ENCODE measurements around the gene GPSM1.

GPSM1 gene

DNA sequence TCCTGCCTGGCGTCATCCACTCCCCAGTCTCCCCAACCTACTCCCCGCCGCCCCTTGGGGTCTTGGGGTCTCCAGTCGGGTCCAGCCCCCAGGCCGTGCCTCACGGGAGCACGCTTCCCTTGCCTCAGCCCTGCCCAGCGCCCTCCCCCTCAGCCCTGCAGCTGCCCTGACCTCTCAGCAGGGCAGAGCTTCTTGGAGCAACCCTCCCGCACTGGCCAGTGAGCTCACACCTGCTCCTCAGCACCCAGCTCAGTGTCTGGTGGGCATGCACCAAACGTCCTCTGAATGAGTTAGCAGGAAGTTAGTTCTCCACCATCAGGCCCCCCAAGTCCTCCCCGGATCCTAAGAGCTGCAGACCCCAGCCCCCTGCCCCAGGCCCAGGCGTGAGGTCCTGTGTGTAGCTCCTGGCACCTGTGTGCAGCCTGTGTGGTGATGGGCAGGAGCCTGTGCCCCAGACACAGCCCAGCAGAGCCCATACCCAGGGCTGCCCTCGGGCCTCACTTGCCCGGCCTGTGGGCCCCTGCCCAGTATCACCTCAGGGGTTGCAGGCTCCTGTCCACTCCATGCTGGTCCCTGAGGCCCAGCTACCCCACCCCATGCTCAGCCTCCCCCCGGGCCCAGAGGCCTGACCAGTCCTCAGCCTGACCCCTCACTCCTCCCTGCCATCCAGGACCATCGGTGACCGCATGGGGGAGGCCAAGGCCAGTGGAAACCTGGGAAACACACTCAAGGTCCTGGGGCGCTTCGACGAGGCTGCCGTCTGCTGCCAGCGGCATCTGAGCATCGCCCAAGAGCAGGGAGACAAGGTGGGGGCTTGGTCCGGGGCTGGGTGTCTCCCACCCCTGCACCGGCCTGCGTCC is 8.2 kb downstream of the GPSM1 start:
- DNase-seq = no peak

DNA sequence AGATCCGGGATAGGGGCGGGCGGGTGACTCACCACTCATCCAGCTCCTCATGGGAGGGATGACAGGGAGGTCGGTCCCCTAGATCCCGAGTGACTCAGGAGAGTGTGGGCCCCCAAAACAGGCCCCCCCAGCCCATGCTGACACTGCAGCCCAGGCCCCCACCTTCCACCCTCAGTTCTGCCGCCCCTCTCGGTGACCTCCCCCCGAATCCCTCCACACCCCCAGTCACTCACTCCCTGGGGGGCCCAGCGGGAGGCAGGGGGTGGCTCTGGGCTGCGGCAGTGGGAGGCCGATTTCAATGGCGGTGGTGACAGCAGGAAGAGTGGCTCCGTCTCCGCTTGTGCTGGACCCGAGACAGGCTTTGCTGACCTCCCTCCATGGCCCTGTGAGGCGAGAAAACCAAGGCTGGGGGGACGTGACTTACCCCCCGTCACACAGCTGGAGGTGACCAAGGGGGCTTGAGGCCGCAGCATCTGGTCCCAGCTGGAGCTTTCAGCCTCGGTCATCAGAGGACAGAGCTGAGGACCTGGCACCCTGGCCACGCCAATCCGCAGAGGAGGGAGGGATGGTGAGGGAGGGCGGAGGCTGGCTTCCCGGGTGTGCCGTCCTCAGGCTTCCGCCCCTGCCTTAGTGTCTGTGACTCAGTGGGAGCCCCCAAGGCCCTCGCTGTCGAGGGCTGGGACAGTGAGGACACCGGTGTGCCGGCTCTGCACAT is 9.0 kb downstream of the GPSM1 start:
- DNase-seq = no peak

DNA sequence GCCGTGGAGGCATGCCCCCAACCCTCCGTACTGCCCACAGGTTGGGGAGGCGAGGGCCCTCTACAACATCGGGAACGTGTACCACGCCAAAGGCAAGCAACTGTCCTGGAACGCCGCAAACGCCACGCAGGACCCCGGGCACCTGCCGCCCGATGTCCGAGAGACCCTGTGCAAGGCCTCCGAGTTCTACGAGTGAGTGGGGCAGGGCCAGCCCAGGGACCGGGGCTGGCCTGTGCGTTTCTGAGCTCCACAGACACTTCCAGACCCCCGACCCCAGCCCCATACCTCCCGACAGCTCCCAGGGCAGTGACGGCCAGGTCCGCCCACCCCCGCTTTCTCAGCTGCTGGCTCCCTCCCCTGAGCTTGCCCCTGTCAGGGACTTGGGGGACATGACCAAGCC is 9.5 kb downstream of the GPSM1 start:
- DNase-seq = no peak

DNA sequence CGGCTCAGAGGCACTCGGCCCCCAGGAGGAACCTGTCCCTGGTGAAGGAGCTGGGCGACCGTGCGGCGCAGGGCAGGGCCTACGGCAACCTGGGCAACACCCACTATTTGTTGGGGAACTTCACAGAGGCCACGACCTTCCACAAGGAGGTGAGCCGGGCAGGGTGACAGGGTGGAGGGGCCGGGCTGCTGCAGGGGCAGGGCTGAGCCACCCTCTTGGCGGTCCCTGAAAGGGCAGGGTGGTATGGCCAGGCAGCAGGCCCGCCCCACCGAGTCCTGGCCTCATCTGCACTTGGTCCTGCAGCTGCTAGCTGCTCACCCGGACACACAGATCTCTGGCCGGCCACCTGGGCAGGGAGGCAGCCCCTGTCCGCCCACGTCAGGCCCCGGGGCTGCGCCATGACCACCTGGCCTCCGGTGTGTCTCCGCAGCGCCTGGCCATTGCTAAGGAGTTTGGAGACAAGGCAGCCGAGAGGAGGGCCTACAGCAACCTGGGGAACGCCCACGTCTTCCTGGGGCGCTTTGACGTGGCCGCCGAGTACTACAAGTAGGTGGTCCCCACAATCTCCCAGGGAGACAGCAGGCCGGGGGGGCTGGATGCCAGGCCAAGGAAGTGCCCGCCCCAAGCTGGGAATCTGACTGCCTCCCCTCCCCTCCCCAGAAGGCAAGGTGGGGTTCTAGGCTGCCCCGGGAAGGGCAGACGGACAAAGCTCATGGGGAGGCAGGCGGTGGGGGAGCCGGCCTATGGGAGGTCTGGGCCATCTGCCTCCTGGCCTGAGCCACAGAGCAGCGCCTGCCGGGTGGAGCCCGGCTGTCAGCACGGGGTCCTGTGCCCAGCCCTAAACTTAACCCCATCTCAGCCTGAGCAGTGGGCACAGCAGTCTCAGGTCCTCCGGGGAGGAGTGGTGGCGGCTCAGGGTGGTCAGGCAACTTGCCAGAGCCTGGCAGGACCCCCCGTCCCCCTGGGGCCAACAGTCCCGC is 10.4 kb downstream of the GPSM1 start:
- no peak for DNase-seq

DNA sequence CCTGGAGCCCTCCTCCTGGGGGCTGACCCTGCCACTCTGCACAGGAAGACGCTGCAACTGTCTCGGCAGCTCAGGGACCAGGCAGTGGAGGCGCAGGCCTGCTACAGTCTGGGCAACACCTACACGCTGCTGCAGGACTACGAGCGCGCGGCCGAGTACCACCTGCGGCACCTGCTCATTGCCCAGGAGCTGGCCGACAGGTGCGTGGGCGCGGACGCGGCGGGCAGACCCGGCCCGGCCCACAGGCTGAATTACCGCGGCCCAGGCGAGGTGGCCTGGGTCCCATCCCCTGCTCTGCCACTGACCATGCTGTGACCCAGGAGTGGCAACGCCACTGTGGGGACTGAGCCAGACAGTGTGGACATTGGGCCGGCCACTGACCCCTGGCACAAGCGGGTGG is 11.2 kb downstream of the GPSM1 start:
- no peak for DNase-seq

DNA sequence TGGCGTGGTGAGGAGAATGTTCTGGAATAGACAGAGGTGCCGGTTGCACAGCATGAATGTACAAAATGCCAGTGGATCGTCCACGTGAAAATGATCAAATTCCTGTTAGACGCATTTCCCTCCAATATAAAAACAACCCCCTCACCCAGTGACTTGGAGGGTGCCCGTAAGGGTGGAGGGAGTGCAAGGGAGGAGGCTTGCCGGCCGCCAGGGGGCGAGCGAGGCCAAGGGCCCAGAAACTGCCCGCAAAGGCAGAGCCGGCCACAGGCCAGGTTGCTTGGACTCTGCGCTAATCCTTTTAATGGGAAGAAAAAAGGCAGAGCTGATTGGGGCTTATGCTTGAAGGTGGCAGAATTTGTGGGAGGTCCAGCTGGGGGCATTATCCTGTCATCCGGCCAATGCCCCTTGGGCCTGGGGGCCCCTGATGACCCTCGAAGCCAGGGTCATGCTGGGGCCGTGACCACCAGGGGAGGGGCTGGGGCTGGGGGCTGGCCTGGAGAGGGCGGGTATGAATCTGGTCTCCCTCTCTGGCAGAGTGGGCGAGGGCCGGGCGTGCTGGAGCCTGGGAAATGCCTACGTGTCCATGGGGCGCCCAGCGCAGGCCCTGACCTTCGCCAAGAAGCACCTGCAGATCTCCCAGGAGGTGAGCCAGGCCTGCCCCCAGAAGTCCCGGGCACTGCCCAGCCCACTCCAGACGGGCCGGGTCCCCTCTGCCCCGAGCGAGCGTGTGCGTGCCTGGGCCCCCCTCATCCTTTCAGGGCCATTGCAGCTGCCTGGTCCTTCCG is 12.0 kb downstream of the GPSM1 start:
- no peak for DNase-seq

DNA sequence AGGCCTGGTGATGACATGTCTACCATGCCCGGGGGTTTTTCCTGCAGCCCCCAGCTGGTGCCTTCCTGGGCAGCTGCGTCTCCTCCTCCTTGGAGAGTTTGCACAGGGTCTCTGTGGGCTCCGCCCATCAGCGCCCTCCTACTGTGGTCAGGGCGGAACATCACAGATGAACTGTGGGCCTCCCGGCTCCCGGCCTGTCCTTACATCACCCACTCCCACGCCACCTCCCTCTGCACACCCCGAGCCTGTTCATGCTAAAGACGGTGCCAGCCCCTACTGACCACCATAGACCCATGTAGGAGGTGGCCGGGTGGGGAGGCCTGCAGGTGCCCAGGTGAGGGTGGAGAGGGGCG is 12.6 kb downstream of the GPSM1 start:
- DNase-seq = no peak

DNA sequence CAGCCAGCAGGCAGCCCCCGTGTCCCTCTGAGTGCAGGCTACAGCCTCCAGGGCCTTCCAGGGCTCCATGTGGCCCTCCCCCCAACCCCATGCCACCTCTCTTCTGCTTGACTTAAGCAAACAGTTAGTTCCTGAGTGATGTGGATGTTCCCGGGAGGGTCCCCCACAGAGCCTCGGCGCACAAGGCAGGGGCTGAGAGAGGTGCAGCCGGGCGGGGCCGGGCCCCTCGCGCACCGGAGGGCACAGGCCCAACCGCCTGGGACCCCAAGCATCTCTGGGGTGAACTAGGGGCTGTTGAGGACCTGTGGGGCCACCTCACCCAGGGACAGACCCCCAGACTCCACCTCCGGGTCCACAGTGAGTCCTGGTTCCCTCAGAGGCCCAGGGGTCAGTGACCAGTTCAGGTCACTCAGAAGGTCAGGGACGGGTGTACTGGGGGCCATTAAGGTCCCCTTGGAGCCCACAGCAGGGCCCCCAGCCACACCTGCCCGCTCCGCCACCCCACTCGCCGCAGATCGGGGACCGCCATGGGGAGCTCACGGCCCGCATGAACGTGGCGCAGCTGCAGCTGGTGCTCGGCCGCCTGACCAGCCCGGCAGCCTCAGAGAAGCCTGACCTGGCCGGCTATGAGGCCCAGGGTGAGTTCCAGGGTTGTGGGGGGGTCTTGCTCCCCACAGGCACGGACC is 13.2 kb downstream of the GPSM1 start:
- DNase-seq = no peak

DNA sequence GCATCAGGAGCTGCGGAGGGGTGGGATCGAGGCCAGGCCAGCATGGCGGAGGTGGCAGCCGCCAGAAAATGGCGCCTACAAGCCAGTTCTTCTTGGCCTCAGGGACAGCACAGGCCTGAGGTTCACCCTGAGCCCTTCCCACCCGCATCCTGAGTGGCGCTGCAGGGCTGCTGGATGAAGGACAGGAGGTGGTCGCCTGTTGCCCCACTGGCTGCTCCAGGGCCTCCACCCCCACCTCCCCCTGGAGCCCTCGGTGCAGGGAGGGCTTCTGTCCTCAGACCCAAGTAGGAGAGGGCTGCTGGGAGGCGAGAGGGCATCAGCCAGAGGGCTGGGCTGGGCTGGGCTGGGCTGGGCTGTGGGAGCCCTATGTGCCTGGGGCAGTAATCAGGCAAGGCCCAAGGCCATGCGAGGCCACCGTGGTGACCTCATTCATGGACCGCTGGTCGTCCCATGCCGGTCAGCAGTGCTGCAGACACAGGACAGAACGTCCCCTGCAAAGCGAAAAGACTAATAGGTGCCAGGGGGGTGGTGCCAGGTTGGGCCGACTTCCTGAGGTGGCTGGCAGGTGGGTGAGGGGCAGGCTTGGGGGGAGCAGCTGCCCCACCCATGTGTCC is 13.8 kb downstream of the GPSM1 start:
- no peak for DNase-seq

DNA sequence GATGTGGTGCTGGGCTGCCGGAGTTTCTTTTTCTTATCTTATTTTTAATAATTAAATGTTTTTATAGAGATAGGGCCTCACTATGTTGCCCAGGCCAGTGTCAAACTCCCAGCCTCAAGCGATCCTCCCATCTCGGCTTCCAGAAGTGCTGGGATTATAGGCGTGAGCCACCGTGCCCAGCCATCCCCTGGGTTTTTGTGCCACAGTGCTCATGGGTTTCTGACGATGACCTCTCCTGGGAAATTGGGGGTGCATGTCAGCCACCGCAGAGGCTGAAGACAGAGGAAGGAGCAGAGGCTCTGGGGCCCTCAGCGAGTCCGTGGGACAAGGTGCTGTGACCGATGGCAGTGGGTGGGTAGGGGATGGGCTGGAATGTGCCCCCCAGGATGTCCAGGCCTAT is 14.4 kb downstream of the GPSM1 start:
- no peak for DNase-seq

DNA sequence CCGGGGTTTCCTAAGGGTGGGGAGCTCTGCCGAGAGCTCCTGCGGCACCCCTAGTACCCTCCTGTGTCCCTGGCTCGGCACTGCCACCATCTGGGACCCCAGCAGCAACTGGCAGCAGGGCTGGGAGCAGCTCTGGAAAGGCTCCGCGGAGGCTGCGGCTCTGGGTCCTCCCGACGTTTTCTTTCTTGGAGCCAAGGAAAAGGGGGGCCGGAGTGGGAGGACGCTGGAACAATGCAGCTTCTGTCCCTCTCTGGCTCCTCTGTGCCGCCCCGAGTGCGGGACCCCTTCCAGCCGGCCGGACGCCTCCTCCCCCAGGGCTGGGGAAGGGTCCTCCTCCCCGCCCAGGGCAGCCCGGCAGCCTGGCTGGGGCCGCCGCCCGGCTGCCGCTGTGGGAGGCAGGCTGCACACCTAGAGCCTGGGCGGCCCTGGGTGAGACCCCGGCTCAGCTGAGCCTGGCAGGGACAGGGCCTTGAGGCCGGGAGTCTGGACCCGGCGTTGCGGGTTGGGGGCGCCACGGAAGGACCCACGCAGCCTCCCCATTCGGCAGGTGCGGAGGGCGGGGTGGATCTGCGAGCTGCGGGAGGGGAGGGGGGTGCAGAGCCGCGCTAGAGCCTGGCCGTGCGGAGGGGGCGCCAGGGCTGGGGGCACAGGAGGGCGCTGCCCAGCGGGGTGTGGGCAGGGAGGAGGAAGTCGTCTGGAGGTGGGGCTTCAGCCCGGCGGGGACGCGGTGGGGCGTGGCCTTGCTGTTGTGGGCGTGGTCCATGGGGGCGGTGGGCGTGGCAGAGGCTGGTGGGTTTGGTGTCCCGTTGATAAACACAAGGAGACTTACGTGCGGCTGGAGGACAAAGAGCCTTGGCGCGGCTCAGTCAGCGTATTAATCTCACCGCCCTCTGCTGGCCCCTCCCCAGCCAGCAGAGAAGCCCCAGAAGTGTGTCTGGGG is 15.1 kb downstream of the GPSM1 start:
- DNase-seq = no peak

DNA sequence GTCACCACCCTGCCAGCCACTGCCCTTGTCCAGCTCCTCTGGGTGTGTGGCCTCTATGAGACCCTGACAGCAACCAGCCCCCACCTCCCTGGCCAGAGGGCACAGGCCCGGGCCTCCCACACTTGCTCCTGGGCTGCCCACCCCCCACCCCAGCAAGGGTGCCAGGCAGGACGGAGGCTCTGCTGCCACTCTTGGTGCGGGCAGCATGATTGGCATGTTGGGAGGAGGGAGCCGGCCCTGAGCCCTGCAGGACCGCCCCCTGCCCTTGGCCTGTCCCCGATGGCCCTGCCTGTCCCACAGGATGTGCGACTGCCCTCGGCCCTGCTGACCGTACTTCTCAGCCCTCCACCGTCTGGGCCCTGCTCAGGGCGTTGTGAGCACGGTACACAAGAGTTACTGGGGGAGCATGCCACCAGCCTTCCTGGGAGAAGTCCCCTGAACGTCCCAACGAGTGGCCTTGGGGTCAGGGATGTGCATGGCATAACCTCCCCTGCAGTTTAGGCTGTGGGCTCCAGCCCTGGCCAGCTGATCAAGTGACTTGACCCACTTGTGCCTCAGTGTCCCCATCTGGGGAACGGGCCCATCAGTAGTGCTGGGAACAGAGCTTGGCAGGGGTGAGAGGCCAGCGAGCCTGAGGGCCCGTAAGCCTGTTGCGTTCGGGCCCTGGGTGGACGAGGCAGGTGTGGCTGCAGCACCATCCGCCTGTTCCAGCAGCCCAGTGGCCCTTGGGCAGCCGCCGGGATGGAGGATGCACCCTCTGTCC is 16.0 kb downstream of the GPSM1 start:
- DNase-seq = no peak

DNA sequence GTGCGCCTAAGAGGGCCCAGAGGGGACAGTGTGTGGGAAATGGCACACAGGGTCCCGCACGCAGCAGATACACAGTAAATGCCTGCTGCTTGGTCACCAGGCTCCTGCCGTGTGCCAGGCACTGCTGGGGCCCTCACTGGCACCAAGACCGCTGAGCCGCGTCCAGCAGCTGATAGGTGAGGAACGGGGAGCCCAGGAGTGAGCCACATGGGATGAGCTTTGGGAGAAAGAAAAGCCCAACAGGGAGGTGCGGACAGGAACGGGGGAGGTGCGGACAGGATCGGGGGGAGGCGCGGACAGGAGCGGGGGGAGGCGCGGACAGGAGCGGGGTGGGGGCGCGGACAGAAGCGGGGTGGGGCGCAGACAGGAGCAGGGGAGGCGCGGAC is 16.5 kb downstream of the GPSM1 start:
- no peak for DNase-seq

DNA sequence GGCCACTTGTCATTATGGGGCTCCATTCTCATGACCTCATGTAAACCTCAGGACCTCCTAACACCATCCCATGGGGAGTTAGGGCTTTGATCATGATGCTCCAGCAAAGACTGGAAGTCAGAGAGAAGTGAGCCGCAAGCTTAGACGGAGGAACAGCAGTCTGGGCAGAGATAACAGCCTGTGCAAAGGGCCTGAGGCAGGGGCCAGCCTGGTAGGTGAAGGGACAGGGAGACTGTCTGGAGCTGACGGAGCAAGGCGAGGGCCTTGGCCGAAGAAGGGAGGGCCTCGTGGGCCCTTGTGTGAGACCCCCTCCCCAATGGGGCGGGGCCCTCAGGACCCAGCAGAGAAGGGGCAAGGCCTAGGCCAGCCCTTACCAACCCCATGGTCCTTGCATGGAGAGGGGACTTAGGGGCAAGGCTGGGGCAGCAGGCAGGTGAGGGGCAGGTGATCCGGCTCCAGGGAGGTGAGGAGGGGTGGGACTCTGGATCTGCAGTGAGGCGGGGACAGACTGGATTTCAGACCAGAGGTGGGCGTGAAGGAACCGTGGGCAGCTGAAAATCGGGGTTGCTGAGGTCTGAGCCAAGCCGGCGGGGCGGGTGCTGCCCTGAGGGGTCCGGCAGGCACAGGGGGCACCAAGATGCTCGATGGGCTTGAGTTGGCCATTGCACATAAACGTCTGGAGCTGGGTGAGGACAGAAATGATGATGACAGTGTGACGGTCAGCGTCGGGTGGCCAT is 17.4 kb downstream of the GPSM1 start:
- DNase-seq = no peak

DNA sequence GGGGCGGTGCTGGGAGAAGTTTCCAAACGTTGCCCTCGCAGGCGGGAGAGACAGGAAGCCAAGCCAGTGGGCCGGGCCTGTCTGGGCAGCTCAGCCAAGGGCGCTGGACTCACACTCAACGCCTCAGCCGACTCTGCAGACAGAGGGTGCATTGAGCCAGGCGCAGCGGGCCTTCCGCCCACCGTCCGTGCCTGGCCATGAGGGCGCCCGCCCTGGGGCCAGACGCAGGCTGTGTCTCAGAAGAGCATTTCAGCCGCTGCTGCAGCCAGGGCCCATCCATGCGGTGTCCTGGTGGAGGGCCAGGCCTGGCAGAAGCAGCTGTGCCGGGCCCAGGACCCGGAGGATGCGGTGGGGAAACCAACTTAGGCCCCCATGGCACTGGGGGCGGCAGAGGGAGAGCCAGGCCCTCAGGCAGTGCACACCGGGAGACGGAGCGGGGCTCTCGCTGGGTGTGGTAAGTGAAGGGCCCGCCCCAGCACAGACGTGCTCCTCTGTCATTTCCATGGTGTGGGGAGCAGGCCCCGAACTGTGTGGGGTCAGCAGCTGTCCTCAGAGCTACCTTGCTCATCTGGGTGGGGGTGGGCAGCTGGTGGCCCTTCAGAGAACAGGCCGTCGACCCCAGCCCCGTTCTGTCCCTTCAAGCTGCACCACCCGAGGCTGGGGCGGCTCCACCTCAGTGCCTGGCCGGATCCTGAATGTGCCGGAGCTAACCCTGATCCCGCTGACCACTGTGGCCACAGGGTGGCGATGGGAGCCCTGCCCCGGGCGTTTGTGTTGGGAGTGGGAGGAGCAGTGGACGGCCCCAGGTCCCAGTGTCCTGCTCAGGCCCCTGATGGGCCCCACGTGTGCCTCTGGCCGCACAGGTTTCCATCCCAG is 18.2 kb downstream of the GPSM1 start:
- DNase-seq = no peak

DNA sequence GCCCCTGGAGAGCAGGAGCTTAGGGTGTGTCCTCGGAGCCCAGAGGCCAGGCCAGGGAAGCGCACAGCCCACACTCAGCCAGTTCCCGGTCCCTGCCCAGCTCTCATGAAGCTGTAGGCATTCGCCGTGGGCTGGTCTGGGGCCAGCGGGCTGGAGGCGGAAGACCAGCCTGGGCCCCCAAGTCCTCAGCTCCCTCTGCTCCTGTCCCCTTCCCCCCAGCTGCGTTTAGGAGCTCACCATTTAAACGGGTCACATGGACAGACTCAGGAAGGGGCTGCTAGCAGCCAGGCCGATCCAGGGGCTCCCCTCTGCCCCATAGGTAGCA is 18.8 kb downstream of the GPSM1 start:
- no peak for DNase-seq

DNA sequence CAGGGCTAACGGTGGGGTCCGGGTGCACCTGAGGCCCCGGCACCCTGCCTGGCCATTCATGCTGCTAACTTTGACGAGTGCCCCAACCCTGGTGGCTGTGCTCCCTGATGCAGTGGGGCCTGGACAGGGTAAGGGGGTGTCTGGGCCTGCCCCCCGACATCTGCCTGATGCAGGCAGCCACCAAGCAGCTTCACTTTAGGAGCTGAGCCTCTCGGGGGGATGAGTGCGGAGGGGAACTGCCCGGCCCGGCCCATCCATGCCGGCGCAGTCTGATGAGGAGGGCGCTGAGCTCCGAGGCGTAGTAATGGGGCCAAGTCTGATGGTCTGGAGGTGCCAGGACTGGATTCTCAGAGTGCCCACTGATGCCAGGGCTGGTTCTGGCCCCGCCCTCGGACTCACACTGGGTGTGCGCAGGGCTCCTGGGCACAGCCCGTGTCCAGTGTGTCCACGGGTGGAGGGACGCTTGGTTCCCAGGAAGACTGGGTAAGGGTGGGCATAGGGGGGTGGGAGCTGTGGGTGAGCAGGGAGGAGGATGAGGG is 19.7 kb downstream of the GPSM1 start:
- no peak for DNase-seq
